DOHH2 (cell line): ENCODE measurements around the gene USP31.

Source experiments
- EZH2phosphoT487 ChIP-seq: fragments of 200-600 bp; sonication (generic); IDR thresholded peaks from 2 replicates; pipeline ENCODE4 v1.6.1; 2017; ENCODE audit warnings: borderline replicate concordance, mild to moderate bottlenecking, antibody characterized with exemption, low read length, moderate library complexity, mixed read lengths
- TF ChIP-seq, protein P1 (sequence below): fragments of 200-600 bp; sonication (generic); IDR thresholded peaks from one replicate; pipeline ENCODE4 v1.5.1; 2014; ENCODE audit warnings: antibody characterized with exemption, mild to moderate bottlenecking, low read depth, low read length; ENCODE audit not compliant: poor library complexity, severe bottlenecking

DNA sequence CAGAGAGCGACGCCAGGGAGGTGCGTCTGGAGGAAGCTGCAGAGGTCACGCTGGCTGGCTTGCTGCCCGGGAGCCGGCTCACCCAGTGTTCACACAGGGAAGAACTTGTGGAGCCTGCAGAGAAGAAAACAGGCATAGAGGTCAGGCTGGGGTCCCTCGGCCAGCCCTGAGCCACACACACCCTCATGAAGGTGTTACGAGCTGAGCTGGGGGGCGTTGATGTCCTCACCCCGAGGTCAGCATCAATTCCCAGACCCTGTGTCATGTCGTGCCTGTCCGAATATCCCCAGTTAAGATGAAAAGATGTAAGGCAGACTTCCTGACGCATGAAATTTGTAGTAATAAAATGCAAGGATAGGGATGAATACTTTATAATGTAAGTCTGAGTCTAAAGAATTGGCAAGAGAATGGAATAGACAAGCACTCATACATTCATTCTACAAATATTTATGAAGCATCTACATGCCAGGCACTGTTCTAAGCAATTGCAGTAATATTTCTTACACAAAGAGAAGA is 77.1 kb downstream of the USP31 start:
- TF ChIP-seq, protein P1, sequence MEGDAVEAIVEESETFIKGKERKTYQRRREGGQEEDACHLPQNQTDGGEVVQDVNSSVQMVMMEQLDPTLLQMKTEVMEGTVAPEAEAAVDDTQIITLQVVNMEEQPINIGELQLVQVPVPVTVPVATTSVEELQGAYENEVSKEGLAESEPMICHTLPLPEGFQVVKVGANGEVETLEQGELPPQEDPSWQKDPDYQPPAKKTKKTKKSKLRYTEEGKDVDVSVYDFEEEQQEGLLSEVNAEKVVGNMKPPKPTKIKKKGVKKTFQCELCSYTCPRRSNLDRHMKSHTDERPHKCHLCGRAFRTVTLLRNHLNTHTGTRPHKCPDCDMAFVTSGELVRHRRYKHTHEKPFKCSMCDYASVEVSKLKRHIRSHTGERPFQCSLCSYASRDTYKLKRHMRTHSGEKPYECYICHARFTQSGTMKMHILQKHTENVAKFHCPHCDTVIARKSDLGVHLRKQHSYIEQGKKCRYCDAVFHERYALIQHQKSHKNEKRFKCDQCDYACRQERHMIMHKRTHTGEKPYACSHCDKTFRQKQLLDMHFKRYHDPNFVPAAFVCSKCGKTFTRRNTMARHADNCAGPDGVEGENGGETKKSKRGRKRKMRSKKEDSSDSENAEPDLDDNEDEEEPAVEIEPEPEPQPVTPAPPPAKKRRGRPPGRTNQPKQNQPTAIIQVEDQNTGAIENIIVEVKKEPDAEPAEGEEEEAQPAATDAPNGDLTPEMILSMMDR: no peak
- TF ChIP-seq EZH2phosphoT487: no peak
